Stomach (tissue), 4 donors: Measurements from ENCODE around the gene LIAS.

ENCODE experiments used
- CTCF ChIP-seq, 7 experiments: fragments of 450-650 bp in 4 of 7; fragments of 200-600 bp in 3 of 7; sonication (generic) in 3 of 7; IDR thresholded peaks; one replicate each; pipeline ENCODE4 v1.5.1; 2016 to 2019; ENCODE audit warnings: antibody characterized with exemption in 7 of 7, control low read depth in 2 of 7, mild to moderate bottlenecking in 1 of 7
- EP300 ChIP-seq: sonication (generic); formaldehyde crosslinking; IDR thresholded peaks from one replicate; pipeline ENCODE4 v1.6.1; 2017; ENCODE audit warnings: antibody characterized with exemption

GRCh38 chr4:39504538-39504937, 45.7 kb downstream of the LIAS start:
- TF ChIP-seq CTCF (IDR thresholded peaks at IDR 0.05) (no peak), EP300 (no peak)
